Spleen (tissue), 11 donors: ENCODE data around the gene BACE2. TPM values are rescaled to one million over a fixed set of nuclear protein-coding genes. Genes with fewer than 3 reads are reported as not detected.
"Not testable (repeated sequence)": the region's sequence is repeated elsewhere in the genome, so short reads cannot be mapped to it uniquely, and the experiment has no call there.

Experiments
- DNase-seq: peaks from one replicate; pipeline ENCODE4 v3.0.0-alpha.2; 2020
- H3K27ac ChIP-seq, 8 donors: fragments of 200-600 bp; sonication (generic) in 7 of 8; 1 replicate in 4 of 8; 2 replicates in 4 of 8; pipeline versions ENCODE4 v1.5.0 to v1.8.0; 2016 to 2021; ENCODE audit warnings: inconsistent platforms in 4 of 8, mild to moderate bottlenecking in 4 of 8, moderate library complexity in 1 of 8
- H3K27me3 ChIP-seq, 7 donors: fragments of 200-600 bp; sonication (generic) in 6 of 7; replicated peaks in 1 of 7; 1 replicate in 4 of 7; 2 replicates in 3 of 7; pipeline versions ENCODE4 v1.5.0 to v1.8.0; 2016 to 2021; ENCODE audit warnings: inconsistent platforms in 3 of 7, mild to moderate bottlenecking in 1 of 7
- H3K36me3 ChIP-seq, 6 donors: fragments of 200-600 bp; sonication (generic) in 5 of 6; 1 replicate in 4 of 6; 2 replicates in 2 of 6; pipeline versions ENCODE4 v1.5.0 to v1.8.0; 2016 to 2021; ENCODE audit warnings: inconsistent platforms in 2 of 6
- H3K4me1 ChIP-seq, 6 donors: fragments of 200-600 bp; sonication (generic) in 5 of 6; 1 replicate in 3 of 6; 2 replicates in 3 of 6; pipeline versions ENCODE4 v1.5.0 to v1.8.0; 2016 to 2021; ENCODE audit warnings: inconsistent platforms in 3 of 6
- H3K4me3 ChIP-seq, 8 donors: fragments of 200-600 bp; sonication (generic) in 7 of 8; 1 replicate in 4 of 8; 2 replicates in 4 of 8; pipeline versions ENCODE4 v1.5.0 to v1.8.0; 2016 to 2021; ENCODE audit warnings: inconsistent platforms in 4 of 8, mild to moderate bottlenecking in 4 of 8, moderate library complexity in 2 of 8
- H3K9me3 ChIP-seq, 8 donors: fragments of 200-600 bp; sonication (generic) in 7 of 8; 1 replicate in 4 of 8; 2 replicates in 4 of 8; pipeline versions ENCODE4 v1.5.0 to v1.8.0; 2016 to 2021; ENCODE audit warnings: inconsistent platforms in 4 of 8
- CTCF ChIP-seq, 11 experiments: fragments of 200-600 bp in 7 of 11; fragments of 450-650 bp in 4 of 11; sonication (generic) in 4 of 11; IDR thresholded peaks in 8 of 11; conservative IDR thresholded peaks in 3 of 11; 1 replicate in 7 of 11; 2 replicates in 4 of 11; pipeline versions ENCODE4 v1.4.0 to v1.8.0; 2016 to 2021; ENCODE audit warnings: antibody characterized with exemption in 11 of 11, inconsistent platforms in 4 of 11, mild to moderate bottlenecking in 1 of 11
- POLR2A ChIP-seq, 3 donors: fragments of 450-650 bp; IDR thresholded peaks; one replicate each; pipeline ENCODE4 v1.5.1; 2017; ENCODE audit warnings: antibody characterized with exemption in 3 of 3, mild to moderate bottlenecking in 1 of 3
- POLR2AphosphoS5 ChIP-seq, 3 donors: sonication (generic); formaldehyde crosslinking; IDR thresholded peaks; one replicate each; pipeline ENCODE4 v1.5.1; 2017; ENCODE audit warnings: antibody characterized with exemption in 3 of 3
- WGBS, 5 donors: extraction: QIAGEN DNeasy Blood & Tissue Kit in 3 of 5; methylation state at CpG; one replicate each; pipeline versions ENCODE4 v1.1.5 to v1.1.7; 2013 to 2018; 5-methylcytosine and 5-hydroxymethylcytosine counted together
- intact Hi-C: fragments of 100-400 bp; cut with DNase I; formaldehyde crosslinking; loops from one replicate; pipeline ENCODE4 v1.15.0; 2023; ENCODE audit warnings: low total_unique reads
- polyA plus RNA-seq, 3 donors: library from polyadenylated mRNA; stranded (reverse); fragments of 200-250 nt; gene quantifications; one replicate each; pipeline ENCODE4 v1.2.1, GENCODE V29; 2013
- total RNA-seq, 7 donors: library from RNA; depleted of rRNA in 3 of 7; stranded (reverse); fragments of >200 nt in 3 of 7; fragmentation: NEBNext Ultra II Directional in 4 of 7; extraction: Animal tissue kit (Norgen Biotek cat#: 25700) in 4 of 7; gene quantifications; one replicate each; pipeline versions ENCODE4 v1.1.0 to v1.2.1, GENCODE V29; 2016 to 2021
- donor health status: healthy with polysubstance abuse.
- donor health status: DM: no; HTN: no; CAD: no; lungs with moderate emphysema.
- donor health status: DM: no; HTN: no; CAD: no.
- donor health status: Bipolar disorder and iron deficiency.
- donor health status: healthy.
- donor health status: DM: no; HTN: no; CAD: no.
- donor health status: DM: yes; HTN: yes; CAD: no.

Gene BACE2
- total and polyA plus RNA-seq, 10 donors: 19.4 to 54.7 (median 47.1) TPM

- TF ChIP-seq POLR2A (IDR thresholded peaks at IDR 0.05): no peak
- no peak for TF ChIP-seq POLR2AphosphoS5 (IDR thresholded peaks at IDR 0.05)
- TF ChIP-seq CTCF (IDR thresholded peaks at IDR 0.05 in 8 of 11, conservative IDR thresholded peaks at IDR 0.05 in 3 of 11): no peak
- no peaks in the 10 kb centered on the region for H3K36me3 ChIP-seq
- H3K27ac ChIP-seq: no peak overlapping the region
- peaks cover 0 to 17% (median 9%) of the 10 kb centered on the region in 6 donors for H3K4me1 ChIP-seq
- intact Hi-C loops: no loop called here
- DNase-seq: no peak
- no peaks in the 10 kb centered on the region for H3K27me3 ChIP-seq
- H3K4me3 ChIP-seq: no peak overlapping the region
- 88 to 99% (median 89%) methylated on average over 6 of the region's 6 CpGs for WGBS, 5 donors
- H3K9me3 ChIP-seq: peaks cover 0 to 11% (median 4%) of the 10 kb centered on the region in 8 donors
Observed at GRCh38 chr21:41188486-41189149, 20.7 kb downstream of the BACE2 start.

- DNase-seq: no peak
- peaks cover 0 to 17% (median 9%) of the 10 kb centered on the region in 6 donors for H3K4me1 ChIP-seq
- H3K9me3 ChIP-seq: peaks cover 0 to 11% (median 4%) of the 10 kb centered on the region in 8 donors
- H3K36me3 ChIP-seq: no peaks in the 10 kb centered on the region
- intact Hi-C loops: no loop called here
- TF ChIP-seq CTCF (IDR thresholded peaks at IDR 0.05 in 8 of 11, conservative IDR thresholded peaks at IDR 0.05 in 3 of 11): no peak
- TF ChIP-seq POLR2A (IDR thresholded peaks at IDR 0.05): no peak
- TF ChIP-seq POLR2AphosphoS5 (IDR thresholded peaks at IDR 0.05): no peak
- no peaks in the 10 kb centered on the region for H3K27me3 ChIP-seq
- no peak overlapping the region for H3K4me3 ChIP-seq
- WGBS, 5 donors: 72 to 97% (median 88%) methylated on average over 1 of the region's 1 CpG
- no peak overlapping the region for H3K27ac ChIP-seq
Observed at GRCh38 chr21:41189150-41189745, 21.3 kb downstream of the BACE2 start.

GRCh38 chr21:41192552-41192951 lies 24.6 kb downstream of the BACE2 start:
- DNase-seq: not testable (repeated sequence)

GRCh38 chr21:41195311-41195710 lies 27.4 kb downstream of the BACE2 start:
- intact Hi-C loops: no loop called here

More at GRCh38 chr21:41192552-41192951, 24.6 kb downstream of the BACE2 start:
- Histone ChIP-seq H3K4me1 (peaks cover 0 to 15% (median 7%) of the 10 kb centered on the region in 6 donors), H3K9me3 (peaks cover 0 to 11% (median 4%) of the 10 kb centered on the region in 8 donors)
- H3K4me3 ChIP-seq, H3K27me3 ChIP-seq, intact Hi-C loops, H3K36me3 ChIP-seq, H3K27ac ChIP-seq: not testable (repeated sequence)
- 78 to 96% (median 90%) methylated on average over 4 of the region's 4 CpGs for WGBS, 5 donors

More at GRCh38 chr21:41195311-41195710, 27.4 kb downstream of the BACE2 start:
- no peak for TF ChIP-seq CTCF (IDR thresholded peaks at IDR 0.05 in 8 of 11, conservative IDR thresholded peaks at IDR 0.05 in 3 of 11)
- TF ChIP-seq POLR2AphosphoS5 (IDR thresholded peaks at IDR 0.05): no peak
- TF ChIP-seq POLR2A (IDR thresholded peaks at IDR 0.05): no peak
- H3K27me3 ChIP-seq: no peaks in the 10 kb centered on the region
- H3K9me3 ChIP-seq: no peaks in the 10 kb centered on the region
- peak overlapping the region in 3 of 8 donors; percentile 35 to 74 (median 40) for H3K27ac ChIP-seq
- no peak for DNase-seq
- H3K36me3 ChIP-seq: no peaks in the 10 kb centered on the region
- H3K4me1 ChIP-seq: peaks cover 0 to 25% (median 7%) of the 10 kb centered on the region in 6 donors
- no peak overlapping the region for H3K4me3 ChIP-seq
- 62 to 80% (median 75%) methylated on average over 5 of the region's 5 CpGs for WGBS, 5 donors
